ENCODE data around the gene OR6X1. TPM values are rescaled to one million over a fixed set of nuclear protein-coding genes. Genes with fewer than 3 reads are reported as not detected.

Gene OR6X1
- total RNA-seq, 1 experiment from 2014 or later = not detected

GRCh38 chr11:123762422-123762821 lies 8.1 kb upstream of the OR6X1 start:
- no peaks in the 10 kb centered on the region; the same call in 1 of the 2 replicates for H3K27me3 Mint-ChIP-seq (ENCODE audit: low read depth)
- Histone ChIP-seq H3K23me2 (ENCODE audit: insufficient read length, low read depth, low read length, poor library complexity, severe bottlenecking) (no peaks in the 10 kb centered on the region), H3K4me1 (ENCODE audit: insufficient read depth, low read length) (no peaks in the 10 kb centered on the region), H3K79me1 (ENCODE audit: insufficient read depth, low read depth, low read length, poor library complexity, severe bottlenecking) (no peaks in the 10 kb centered on the region), H3K4ac (ENCODE audit: low read depth, low read length) (no peak overlapping the region), H2AFZ (ENCODE audit: low read length) (no peak overlapping the region), H2AK5ac (ENCODE audit: insufficient read length, low read length) (no peak overlapping the region), H3K4me2 (ENCODE audit: insufficient read depth, insufficient read length, low read length) (no peak overlapping the region), H3K27me3 (ENCODE audit: insufficient read depth, low read length) (no peaks in the 10 kb centered on the region), H3K56ac (ENCODE audit: insufficient read length, low read depth, low read length) (no peak overlapping the region), H3K9me3 (ENCODE audit: control insufficient read depth, low read depth, low read length) (peaks cover 12% of the 10 kb centered on the region), H3T11ph (ENCODE audit: low read length) (no peak overlapping the region), H4K20me1 (ENCODE audit: control insufficient read depth, insufficient read depth, insufficient read length) (no peaks in the 10 kb centered on the region), H2BK20ac (ENCODE audit: low read depth, low read length, poor library complexity, severe bottlenecking) (no peak overlapping the region), H3K9ac (ENCODE audit: extremely low read depth, insufficient read length, low read length) (no peak overlapping the region), H2BK15ac (ENCODE audit: low read depth, low read length) (no peak overlapping the region), H4K5ac (ENCODE audit: insufficient read length, low read depth, low read length) (no peak overlapping the region), H3K23ac (ENCODE audit: insufficient read length, low read depth, low read length) (no peak overlapping the region), H3K18ac (ENCODE audit: insufficient read length, low read depth, low read length) (no peak overlapping the region), H3K27ac (ENCODE audit: insufficient read length, low read depth, low read length) (no peak overlapping the region), H2BK12ac (ENCODE audit: insufficient read length, low read depth, low read length) (no peak overlapping the region), H2BK120ac (ENCODE audit: low read depth, low read length, poor library complexity, severe bottlenecking) (no peak overlapping the region), H3K14ac (ENCODE audit: insufficient read depth, low read length) (no peak overlapping the region), H4K8ac (replicated peaks; ENCODE audit: insufficient read length, low read depth, low read length) (no peak overlapping the region), H4K91ac (ENCODE audit: insufficient read length, low read depth, low read length) (no peak overlapping the region), H3K79me2 (ENCODE audit: insufficient read depth, low read length) (no peaks in the 10 kb centered on the region), H2BK5ac (ENCODE audit: insufficient read length, low read length) (no peak overlapping the region)
- TF ChIP-seq CTCF (conservative IDR thresholded peaks at IDR 0.05) = no peak
- H3K4me1 Mint-ChIP-seq = no peaks in the 10 kb centered on the region
- no peak overlapping the region for H3K4me3 Mint-ChIP-seq
- H3K9me3 Mint-ChIP-seq = peaks cover 30 to 31% of the 10 kb centered on the region in 2 experiments
- H3K36me3 Mint-ChIP-seq (ENCODE audit: insufficient read depth in 1 of 3, low read depth in 3 of 3) = peaks cover 20 to 56% (median 32%) of the 10 kb centered on the region in 3 experiments
- H3K27ac Mint-ChIP-seq = no peak overlapping the region
- no peak for DNase-seq
